ENCODE results near the gene TNPO3.

Gene TNPO3

GRCh38 chr7:128974241-128974934, 80.5 kb downstream of the TNPO3 start:
- H3K4me1 ChIP-seq (ENCODE audit: control insufficient read depth, insufficient read depth, low read length), result no peaks in the 10 kb centered on the region
- no peak overlapping the region for H3K4me3 ChIP-seq (ENCODE audit: low read length)
- H3K9me3 ChIP-seq (ENCODE audit: control insufficient read depth, low read length), result no peaks in the 10 kb centered on the region
- no peaks in the 10 kb centered on the region for H3K27me3 ChIP-seq (ENCODE audit: control insufficient read depth, insufficient read depth, low read length)
- no peak overlapping the region for H3K9ac ChIP-seq (ENCODE audit: low read length)
- peaks cover 7% of the 10 kb centered on the region for H3K36me3 ChIP-seq (ENCODE audit: control insufficient read depth, insufficient read depth, low read length)

- no peaks in the 10 kb centered on the region for H3K27me3 ChIP-seq (ENCODE audit: control insufficient read depth, insufficient read depth, low read length)
- H3K9me3 ChIP-seq (ENCODE audit: control insufficient read depth, low read length), result no peaks in the 10 kb centered on the region
- H3K4me1 ChIP-seq (ENCODE audit: control insufficient read depth, insufficient read depth, low read length), result no peaks in the 10 kb centered on the region
- peaks cover 7% of the 10 kb centered on the region for H3K36me3 ChIP-seq (ENCODE audit: control insufficient read depth, insufficient read depth, low read length)
- H3K9ac ChIP-seq (ENCODE audit: low read length), result no peak overlapping the region
- no peak overlapping the region for H3K4me3 ChIP-seq (ENCODE audit: low read length)
Measured at GRCh38 chr7:128968624-128969023, 86.3 kb downstream of the TNPO3 start.

- no peaks in the 10 kb centered on the region for H3K27me3 ChIP-seq (ENCODE audit: control insufficient read depth, insufficient read depth, low read length)
- no peaks in the 10 kb centered on the region for H3K4me1 ChIP-seq (ENCODE audit: control insufficient read depth, insufficient read depth, low read length)
- H3K9ac ChIP-seq (ENCODE audit: low read length), result no peak overlapping the region
- no peak overlapping the region for H3K4me3 ChIP-seq (ENCODE audit: low read length)
- H3K36me3 ChIP-seq (ENCODE audit: control insufficient read depth, insufficient read depth, low read length), result no peaks in the 10 kb centered on the region
- H3K9me3 ChIP-seq (ENCODE audit: control insufficient read depth, low read length), result no peaks in the 10 kb centered on the region
Measured at GRCh38 chr7:128963327-128963757, 91.6 kb downstream of the TNPO3 start.

- H3K36me3 ChIP-seq (ENCODE audit: control insufficient read depth, insufficient read depth, low read length), result no peaks in the 10 kb centered on the region
- H3K4me3 ChIP-seq (ENCODE audit: low read length), result no peak overlapping the region
- H3K9ac ChIP-seq (ENCODE audit: low read length), result no peak overlapping the region
- peaks cover under 1% of the 10 kb centered on the region for H3K4me1 ChIP-seq (ENCODE audit: control insufficient read depth, insufficient read depth, low read length)
- no peaks in the 10 kb centered on the region for H3K9me3 ChIP-seq (ENCODE audit: control insufficient read depth, low read length)
- H3K27me3 ChIP-seq (ENCODE audit: control insufficient read depth, insufficient read depth, low read length), result no peaks in the 10 kb centered on the region
Measured at GRCh38 chr7:128962899-128963298, 92.0 kb downstream of the TNPO3 start.

GRCh38 chr7:128961030-128961659, 93.8 kb downstream of the TNPO3 start:
- Histone ChIP-seq H3K36me3 (ENCODE audit: control insufficient read depth, insufficient read depth, low read length) (no peaks in the 10 kb centered on the region), H3K9me3 (ENCODE audit: control insufficient read depth, low read length) (no peaks in the 10 kb centered on the region)

GRCh38 chr7:128959296-128959695, 95.6 kb downstream of the TNPO3 start:
- Histone ChIP-seq H3K9ac (ENCODE audit: low read length) (no peak overlapping the region), H3K4me1 (ENCODE audit: control insufficient read depth, insufficient read depth, low read length) (peaks cover 8% of the 10 kb centered on the region), H3K36me3 (ENCODE audit: control insufficient read depth, insufficient read depth, low read length) (no peaks in the 10 kb centered on the region), H3K9me3 (ENCODE audit: control insufficient read depth, low read length) (no peaks in the 10 kb centered on the region), H3K27me3 (ENCODE audit: control insufficient read depth, insufficient read depth, low read length) (no peaks in the 10 kb centered on the region), H3K4me3 (ENCODE audit: low read length) (no peak overlapping the region)

More at GRCh38 chr7:128961030-128961659, 93.8 kb downstream of the TNPO3 start:
- H3K27me3 ChIP-seq (ENCODE audit: control insufficient read depth, insufficient read depth, low read length), result no peaks in the 10 kb centered on the region
- peaks cover 8% of the 10 kb centered on the region for H3K4me1 ChIP-seq (ENCODE audit: control insufficient read depth, insufficient read depth, low read length)
- H3K9ac ChIP-seq (ENCODE audit: low read length), result no peak overlapping the region
- no peak overlapping the region for H3K4me3 ChIP-seq (ENCODE audit: low read length)

GRCh38 chr7:128955981-128956380, 98.9 kb downstream of the TNPO3 start:
- no peaks in the 10 kb centered on the region for H3K36me3 ChIP-seq (ENCODE audit: control insufficient read depth, insufficient read depth, low read length)
- H3K9me3 ChIP-seq (ENCODE audit: control insufficient read depth, low read length), result no peaks in the 10 kb centered on the region
- H3K27me3 ChIP-seq (ENCODE audit: control insufficient read depth, insufficient read depth, low read length), result no peaks in the 10 kb centered on the region
- peaks cover 8% of the 10 kb centered on the region for H3K4me1 ChIP-seq (ENCODE audit: control insufficient read depth, insufficient read depth, low read length)
- H3K4me3 ChIP-seq (ENCODE audit: low read length), result no peak overlapping the region
- H3K9ac ChIP-seq (ENCODE audit: low read length), result no peak overlapping the region

- H3K4me1 ChIP-seq (ENCODE audit: control insufficient read depth, insufficient read depth, low read length), result peaks cover 8% of the 10 kb centered on the region
- no peaks in the 10 kb centered on the region for H3K27me3 ChIP-seq (ENCODE audit: control insufficient read depth, insufficient read depth, low read length)
- H3K9ac ChIP-seq (ENCODE audit: low read length), result no peak overlapping the region
- H3K9me3 ChIP-seq (ENCODE audit: control insufficient read depth, low read length), result no peaks in the 10 kb centered on the region
- H3K4me3 ChIP-seq (ENCODE audit: low read length), result no peak overlapping the region
- no peaks in the 10 kb centered on the region for H3K36me3 ChIP-seq (ENCODE audit: control insufficient read depth, insufficient read depth, low read length)
Measured at GRCh38 chr7:128954830-128955802, 99.8 kb downstream of the TNPO3 start.

GRCh38 chr7:128954150-128954549, 100.8 kb downstream of the TNPO3 start:
- no peaks in the 10 kb centered on the region for H3K36me3 ChIP-seq (ENCODE audit: control insufficient read depth, insufficient read depth, low read length)
- peaks cover 8% of the 10 kb centered on the region for H3K4me1 ChIP-seq (ENCODE audit: control insufficient read depth, insufficient read depth, low read length)
- H3K9me3 ChIP-seq (ENCODE audit: control insufficient read depth, low read length), result no peaks in the 10 kb centered on the region
- H3K9ac ChIP-seq (ENCODE audit: low read length), result no peak overlapping the region
- no peaks in the 10 kb centered on the region for H3K27me3 ChIP-seq (ENCODE audit: control insufficient read depth, insufficient read depth, low read length)
- no peak overlapping the region for H3K4me3 ChIP-seq (ENCODE audit: low read length)

GRCh38 chr7:128951296-128951695, 103.6 kb downstream of the TNPO3 start:
- Histone ChIP-seq H3K27me3 (ENCODE audit: control insufficient read depth, insufficient read depth, low read length) (no peaks in the 10 kb centered on the region), H3K9me3 (ENCODE audit: control insufficient read depth, low read length) (no peaks in the 10 kb centered on the region), H3K36me3 (ENCODE audit: control insufficient read depth, insufficient read depth, low read length) (no peaks in the 10 kb centered on the region), H3K4me1 (ENCODE audit: control insufficient read depth, insufficient read depth, low read length) (no peaks in the 10 kb centered on the region), H3K9ac (ENCODE audit: low read length) (no peak overlapping the region), H3K4me3 (ENCODE audit: low read length) (no peak overlapping the region)

- Histone ChIP-seq H3K36me3 (ENCODE audit: control insufficient read depth, insufficient read depth, low read length) (no peaks in the 10 kb centered on the region), H3K27me3 (ENCODE audit: control insufficient read depth, insufficient read depth, low read length) (no peaks in the 10 kb centered on the region), H3K4me3 (ENCODE audit: low read length) (no peak overlapping the region), H3K4me1 (ENCODE audit: control insufficient read depth, insufficient read depth, low read length) (no peaks in the 10 kb centered on the region), H3K9ac (ENCODE audit: low read length) (no peak overlapping the region), H3K9me3 (ENCODE audit: control insufficient read depth, low read length) (no peaks in the 10 kb centered on the region)
Measured at GRCh38 chr7:128948976-128949760, 105.7 kb downstream of the TNPO3 start.

Data from mucosa of stomach (tissue), 1 donor.